Measurements from ENCODE around the gene CD44.

The CD44 gene

GRCh38 chr11:35096723-35097122, 42.2 kb upstream of the CD44 start:
- ATAC-seq: no peak
- TF ChIP-seq POU6F1 (CRISPR knock-in tag; IDR thresholded peaks at IDR 0.05; ENCODE audit: borderline replicate concordance, low read depth) (no peak), PATZ1 (CRISPR knock-in tag; IDR thresholded peaks at IDR 0.05; ENCODE audit: borderline replicate concordance) (no peak), ZC3H10 (CRISPR knock-in tag; IDR thresholded peaks at IDR 0.05) (no peak), RARB (CRISPR knock-in tag; IDR thresholded peaks at IDR 0.05) (no peak), ZNF565 (CRISPR knock-in tag; conservative IDR thresholded peaks at IDR 0.05; ENCODE audit: low read depth) (no peak), TOX (CRISPR knock-in tag; IDR thresholded peaks at IDR 0.05; ENCODE audit: borderline replicate concordance) (no peak), ARNTL (CRISPR knock-in tag; IDR thresholded peaks at IDR 0.05; ENCODE audit: borderline replicate concordance, low read depth) (no peak), ISL1 (CRISPR knock-in tag; IDR thresholded peaks at IDR 0.05) (no peak), ZFP30 (CRISPR knock-in tag; IDR thresholded peaks at IDR 0.05) (no peak), BACH2 (CRISPR knock-in tag; IDR thresholded peaks at IDR 0.05; ENCODE audit: borderline replicate concordance) (no peak), OSR1 (CRISPR knock-in tag; IDR thresholded peaks at IDR 0.05) (no peak), ZFP3 (CRISPR knock-in tag; IDR thresholded peaks at IDR 0.05) (no peak), SNAI2 (CRISPR knock-in tag; IDR thresholded peaks at IDR 0.05) (no peak), TCF4 (CRISPR knock-in tag; IDR thresholded peaks at IDR 0.05; ENCODE audit: borderline replicate concordance) (no peak), CSDC2 (CRISPR knock-in tag; IDR thresholded peaks at IDR 0.05) (no peak), ESRRG (CRISPR knock-in tag; IDR thresholded peaks at IDR 0.05) (no peak), GLIS3 (CRISPR knock-in tag; IDR thresholded peaks at IDR 0.05) (no peak), ZNF8 (CRISPR knock-in tag; IDR thresholded peaks at IDR 0.05) (no peak), PPARA (CRISPR knock-in tag; IDR thresholded peaks at IDR 0.05; ENCODE audit: borderline replicate concordance) (no peak)

- ATAC-seq: no peak
Observed at GRCh38 chr11:35097814-35098455, 41.0 kb upstream of the CD44 start.

GRCh38 chr11:35098855-35099254, 40.1 kb upstream of the CD44 start:
- ATAC-seq: peak; percentile 32
- no peak for TF ChIP-seq BACH2 (CRISPR knock-in tag; IDR thresholded peaks at IDR 0.05; ENCODE audit: borderline replicate concordance)

More at GRCh38 chr11:35097814-35098455, 41.0 kb upstream of the CD44 start:
- TF ChIP-seq ARNTL (CRISPR knock-in tag; IDR thresholded peaks at IDR 0.05; ENCODE audit: borderline replicate concordance, low read depth): no peak
- no peak for TF ChIP-seq ESRRG (CRISPR knock-in tag; IDR thresholded peaks at IDR 0.05)
- TF ChIP-seq ZNF70 (CRISPR knock-in tag; IDR thresholded peaks at IDR 0.05): no peak
- TF ChIP-seq PPARA (CRISPR knock-in tag; IDR thresholded peaks at IDR 0.05; ENCODE audit: borderline replicate concordance): no peak
- TF ChIP-seq, protein P1, sequence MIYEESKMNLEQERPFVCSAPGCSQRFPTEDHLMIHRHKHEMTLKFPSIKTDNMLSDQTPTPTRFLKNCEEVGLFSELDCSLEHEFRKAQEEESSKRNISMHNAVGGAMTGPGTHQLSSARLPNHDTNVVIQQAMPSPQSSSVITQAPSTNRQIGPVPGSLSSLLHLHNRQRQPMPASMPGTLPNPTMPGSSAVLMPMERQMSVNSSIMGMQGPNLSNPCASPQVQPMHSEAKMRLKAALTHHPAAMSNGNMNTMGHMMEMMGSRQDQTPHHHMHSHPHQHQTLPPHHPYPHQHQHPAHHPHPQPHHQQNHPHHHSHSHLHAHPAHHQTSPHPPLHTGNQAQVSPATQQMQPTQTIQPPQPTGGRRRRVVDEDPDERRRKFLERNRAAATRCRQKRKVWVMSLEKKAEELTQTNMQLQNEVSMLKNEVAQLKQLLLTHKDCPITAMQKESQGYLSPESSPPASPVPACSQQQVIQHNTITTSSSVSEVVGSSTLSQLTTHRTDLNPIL (CRISPR knock-in tag; IDR thresholded peaks at IDR 0.05; ENCODE audit: low read depth): no peak
- TF ChIP-seq ZFP3 (CRISPR knock-in tag; IDR thresholded peaks at IDR 0.05): no peak
- TF ChIP-seq ISL1 (CRISPR knock-in tag; IDR thresholded peaks at IDR 0.05): no peak
- TF ChIP-seq SNAI2 (CRISPR knock-in tag; IDR thresholded peaks at IDR 0.05): no peak

DNA sequence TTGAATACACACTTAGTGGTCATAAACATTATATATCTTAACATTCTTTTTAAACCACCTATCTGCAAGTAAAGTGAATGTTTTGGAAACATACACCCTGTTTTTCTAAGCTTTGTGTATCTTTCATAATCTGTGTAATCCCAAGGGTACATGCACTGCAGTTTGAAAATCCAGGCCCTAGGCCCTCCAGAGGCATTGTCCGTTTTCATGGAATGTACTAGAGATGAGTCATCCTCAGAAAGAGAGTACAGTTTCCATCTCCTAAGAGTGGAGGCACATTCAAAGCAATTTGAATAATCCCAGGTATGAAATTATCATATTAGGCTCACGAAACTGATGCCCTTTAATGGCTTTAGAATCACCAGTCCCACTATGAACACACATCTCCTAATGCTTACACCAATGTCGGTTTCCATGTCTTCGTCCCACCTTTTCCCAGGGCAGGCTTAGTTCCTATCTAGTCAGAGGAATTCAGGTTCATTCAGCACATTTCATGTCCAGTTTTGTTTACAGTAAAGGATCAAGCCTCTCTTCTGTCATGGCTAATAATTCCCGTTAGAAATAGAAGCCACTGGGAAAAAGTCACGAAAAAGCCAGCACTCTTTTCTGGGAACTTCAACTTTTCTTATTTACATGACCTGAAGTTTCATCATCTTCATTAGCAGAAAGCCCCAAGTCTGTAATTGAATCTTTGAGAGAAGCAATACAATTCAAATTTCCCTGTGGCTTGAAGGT, 39.5 kb upstream of the CD44 start:
- TF ChIP-seq TSHZ2 (CRISPR knock-in tag; IDR thresholded peaks at IDR 0.05): no peak
- TF ChIP-seq ZFP30 (CRISPR knock-in tag; IDR thresholded peaks at IDR 0.05): no peak
- no peak for TF ChIP-seq BACH2 (CRISPR knock-in tag; IDR thresholded peaks at IDR 0.05; ENCODE audit: borderline replicate concordance)
- TF ChIP-seq ZNF8 (CRISPR knock-in tag; IDR thresholded peaks at IDR 0.05): no peak
- peak; percentile 96 for ATAC-seq
